Fibroblast of villous mesenchyme (primary cell): ENCODE data around the gene LHFPL2. TPM values are rescaled to one million over a fixed set of nuclear protein-coding genes. Genes with fewer than 3 reads are reported as not detected.

Source experiments
- DNase-seq: peaks from one replicate; pipeline ENCODE4 v3.0.0-alpha.2; 2010; ENCODE audit warnings: low read depth
- H3K4me3 ChIP-seq: 2 replicates; pipeline ENCODE4 v1.5.1; 2011; ENCODE audit warnings: low read depth, mild to moderate bottlenecking, low read length
- CTCF ChIP-seq: IDR thresholded peaks from 2 replicates; pipeline ENCODE4 v1.5.1; 2012; ENCODE audit warnings: low read depth, mild to moderate bottlenecking, low read length; ENCODE audit not compliant: insufficient read depth
- total RNA-seq: library from RNA; depleted of rRNA; stranded (reverse); fragments of >200 nt; gene quantifications from 2 replicates; pipeline ENCODE4 v1.2.3, GENCODE V29; 2012

Gene LHFPL2
- total RNA-seq, 1 donor = 35.0 TPM

DNA sequence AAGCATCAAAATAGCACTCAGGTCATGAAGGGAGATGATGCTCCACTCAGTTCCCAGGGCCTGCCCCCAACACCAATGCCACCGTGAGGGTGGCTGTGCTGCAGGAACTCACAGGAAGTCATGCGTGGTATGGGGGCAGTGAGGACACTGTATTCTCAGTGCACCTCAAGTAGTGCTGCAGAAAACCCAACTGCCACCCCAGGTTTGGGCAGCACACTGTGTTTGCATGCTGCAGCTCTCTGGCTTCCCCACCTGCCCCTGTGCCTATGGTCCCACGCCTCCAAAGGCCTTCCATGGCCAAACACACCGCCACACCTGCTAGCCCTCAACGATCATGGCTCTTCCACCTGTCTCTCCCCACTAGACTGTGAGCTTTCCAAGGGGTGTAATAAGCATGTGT, 14.3 kb downstream of the LHFPL2 start:
- no peak for TF ChIP-seq CTCF
- no peak for DNase-seq
- no peak overlapping the region for H3K4me3 ChIP-seq

DNA sequence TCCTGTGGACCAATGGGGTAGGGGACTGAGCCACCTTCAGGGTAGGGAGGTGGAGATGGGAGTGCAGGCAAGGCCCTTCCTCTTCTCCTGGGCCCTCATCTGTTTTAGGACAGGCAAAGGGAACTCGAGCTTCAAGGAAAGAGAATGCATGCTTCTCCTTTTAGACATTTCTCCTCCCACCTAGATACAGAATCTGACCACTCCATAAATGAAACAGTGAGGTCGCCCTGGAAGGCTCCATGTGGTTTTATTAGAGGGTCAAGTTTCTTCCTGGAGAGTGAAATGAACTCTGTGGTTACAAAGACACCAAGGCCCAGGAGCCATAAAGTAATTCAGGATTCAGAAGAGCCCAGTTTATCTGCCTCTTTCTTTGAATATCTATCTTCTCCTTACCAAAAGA, 14.9 kb downstream of the LHFPL2 start:
- peak; percentile 71 for DNase-seq
- TF ChIP-seq CTCF = no peak
- no peak overlapping the region for H3K4me3 ChIP-seq

- TF ChIP-seq CTCF = no peak
- no peak for DNase-seq
- no peak overlapping the region for H3K4me3 ChIP-seq
These were observed 16.1 kb downstream of the LHFPL2 start for GRCh38 chr5:78632467-78632866.

DNA sequence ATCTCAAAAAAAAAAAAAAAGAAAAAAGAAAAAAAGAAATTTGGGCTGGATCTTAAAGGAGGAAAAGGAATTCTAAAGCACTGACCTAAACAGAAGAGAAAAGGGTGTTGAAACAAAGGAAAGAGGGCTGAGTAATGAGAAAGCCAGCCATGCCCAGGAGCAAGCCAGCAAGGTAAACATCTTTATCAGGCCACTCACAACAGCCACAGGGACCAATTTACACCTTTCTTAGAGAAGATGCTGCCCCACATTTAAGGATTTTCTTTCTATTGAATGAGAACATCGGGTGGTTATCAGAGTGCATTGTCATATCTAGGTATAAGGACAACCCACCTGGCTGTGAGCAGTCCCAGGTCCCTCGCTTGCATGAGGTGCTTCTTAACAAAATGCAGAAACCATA, 16.6 kb downstream of the LHFPL2 start:
- TF ChIP-seq CTCF = no peak
- no peak for DNase-seq
- no peak overlapping the region for H3K4me3 ChIP-seq

DNA sequence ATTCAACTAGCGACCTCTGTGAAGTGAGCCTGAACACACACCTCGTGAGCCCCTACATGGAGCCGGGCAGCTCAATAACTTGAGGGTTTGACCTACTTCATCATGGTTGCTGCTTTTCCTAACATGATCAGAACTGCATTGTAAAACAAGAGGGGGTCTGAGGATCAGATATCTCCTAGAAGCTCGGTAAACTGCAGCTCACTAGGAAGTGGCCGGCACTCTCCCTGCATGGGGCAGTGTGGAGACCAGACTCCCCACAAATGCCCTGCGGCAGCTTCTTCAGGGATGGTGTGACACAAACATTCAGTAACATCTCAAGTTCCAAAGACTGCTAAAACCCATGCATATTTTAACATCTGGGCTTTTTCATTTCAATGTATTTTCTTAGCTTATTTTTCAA, 18.5 kb downstream of the LHFPL2 start:
- no peak for DNase-seq
- no peak overlapping the region for H3K4me3 ChIP-seq
- no peak for TF ChIP-seq CTCF

DNA sequence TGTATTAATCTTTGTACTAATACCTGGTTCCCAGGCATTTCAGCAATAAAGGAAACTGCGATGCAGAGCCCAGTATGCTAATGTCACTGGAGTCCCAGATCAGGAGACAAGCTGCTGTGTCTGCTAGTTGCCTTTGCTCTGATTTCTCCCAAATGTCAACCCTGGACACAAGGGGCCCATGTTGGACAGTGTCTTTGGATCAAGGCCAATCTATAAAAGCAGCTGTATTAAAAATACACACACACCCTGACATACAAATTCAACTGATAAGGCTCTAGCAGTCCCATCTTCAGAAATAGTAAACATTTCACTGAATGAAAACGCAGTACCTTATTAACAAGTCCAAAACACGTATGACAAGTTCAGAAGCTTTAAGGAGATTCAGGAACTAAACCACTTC, 18.9 kb downstream of the LHFPL2 start:
- DNase-seq = no peak

More for the DNA sequence above, 18.9 kb downstream of the LHFPL2 start:
- H3K4me3 ChIP-seq = no peak overlapping the region
- TF ChIP-seq CTCF = no peak
